LNCaP clone FGC (cell line): ENCODE measurements around the gene S100A1.
"Not testable (repeated sequence)": the region's sequence is repeated elsewhere in the genome, so short reads cannot be mapped to it uniquely, and the experiment has no call there.

Experiments used
- DNase-seq: peaks from one replicate; pipeline ENCODE4 v3.0.0-alpha.2; 2011; ENCODE audit warnings: low read depth
- H3K4me3 ChIP-seq: 2 replicates; pipeline ENCODE4 v1.5.1; 2011; ENCODE audit warnings: mild to moderate bottlenecking, low read depth, low read length, control low read depth
- TF ChIP-seq, protein P1 (sequence below): IDR thresholded peaks from 2 replicates; pipeline ENCODE4 v1.5.1; 2012; ENCODE audit warnings: mild to moderate bottlenecking; ENCODE audit not compliant: control insufficient read depth, insufficient read depth; ENCODE audit errors: extremely low read depth

The S100A1 gene

DNA sequence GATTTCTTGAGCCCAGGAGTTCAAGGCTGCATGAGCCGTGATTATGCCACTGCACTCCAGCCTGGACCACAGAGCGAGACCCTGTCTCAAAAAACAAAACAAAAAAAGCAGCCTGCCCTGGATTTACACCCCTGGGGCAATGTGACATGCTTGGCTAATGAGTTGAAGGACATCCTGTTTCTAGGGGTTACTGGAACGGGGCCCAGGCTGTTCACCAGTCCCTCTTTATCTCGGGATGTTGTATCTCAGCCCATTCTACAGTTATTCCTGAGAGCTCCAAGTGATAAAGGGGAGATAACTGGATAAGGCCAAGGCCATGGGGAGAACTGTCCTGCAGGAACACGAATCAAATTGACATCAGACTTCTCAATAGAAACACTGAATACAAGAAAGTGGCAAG, 40.9 kb upstream of the S100A1 start:
- TF ChIP-seq, protein P1, sequence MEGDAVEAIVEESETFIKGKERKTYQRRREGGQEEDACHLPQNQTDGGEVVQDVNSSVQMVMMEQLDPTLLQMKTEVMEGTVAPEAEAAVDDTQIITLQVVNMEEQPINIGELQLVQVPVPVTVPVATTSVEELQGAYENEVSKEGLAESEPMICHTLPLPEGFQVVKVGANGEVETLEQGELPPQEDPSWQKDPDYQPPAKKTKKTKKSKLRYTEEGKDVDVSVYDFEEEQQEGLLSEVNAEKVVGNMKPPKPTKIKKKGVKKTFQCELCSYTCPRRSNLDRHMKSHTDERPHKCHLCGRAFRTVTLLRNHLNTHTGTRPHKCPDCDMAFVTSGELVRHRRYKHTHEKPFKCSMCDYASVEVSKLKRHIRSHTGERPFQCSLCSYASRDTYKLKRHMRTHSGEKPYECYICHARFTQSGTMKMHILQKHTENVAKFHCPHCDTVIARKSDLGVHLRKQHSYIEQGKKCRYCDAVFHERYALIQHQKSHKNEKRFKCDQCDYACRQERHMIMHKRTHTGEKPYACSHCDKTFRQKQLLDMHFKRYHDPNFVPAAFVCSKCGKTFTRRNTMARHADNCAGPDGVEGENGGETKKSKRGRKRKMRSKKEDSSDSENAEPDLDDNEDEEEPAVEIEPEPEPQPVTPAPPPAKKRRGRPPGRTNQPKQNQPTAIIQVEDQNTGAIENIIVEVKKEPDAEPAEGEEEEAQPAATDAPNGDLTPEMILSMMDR: no peak
- no peak for DNase-seq
- no peak overlapping the region for H3K4me3 ChIP-seq

DNA sequence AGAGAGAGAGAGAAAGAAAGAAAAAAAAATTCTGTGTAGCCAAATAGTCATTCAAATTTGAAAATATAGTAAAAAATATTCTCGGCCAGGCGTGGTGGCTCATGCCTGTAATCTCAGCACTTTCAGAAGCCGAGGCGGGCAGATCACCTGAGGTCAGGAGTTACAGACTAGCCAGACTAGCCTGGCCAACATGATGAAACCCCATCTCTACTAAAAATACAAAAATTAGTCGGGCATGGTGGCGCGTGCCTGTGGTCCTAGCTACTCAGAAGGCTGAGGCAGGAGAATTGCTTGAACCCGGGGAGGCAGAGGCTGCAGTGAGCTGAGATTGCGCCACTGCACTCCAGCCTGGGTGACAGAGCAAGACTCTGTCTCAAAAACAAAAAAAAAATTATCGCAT, 40.2 kb upstream of the S100A1 start:
- DNase-seq, H3K4me3 ChIP-seq: not testable (repeated sequence)

DNA sequence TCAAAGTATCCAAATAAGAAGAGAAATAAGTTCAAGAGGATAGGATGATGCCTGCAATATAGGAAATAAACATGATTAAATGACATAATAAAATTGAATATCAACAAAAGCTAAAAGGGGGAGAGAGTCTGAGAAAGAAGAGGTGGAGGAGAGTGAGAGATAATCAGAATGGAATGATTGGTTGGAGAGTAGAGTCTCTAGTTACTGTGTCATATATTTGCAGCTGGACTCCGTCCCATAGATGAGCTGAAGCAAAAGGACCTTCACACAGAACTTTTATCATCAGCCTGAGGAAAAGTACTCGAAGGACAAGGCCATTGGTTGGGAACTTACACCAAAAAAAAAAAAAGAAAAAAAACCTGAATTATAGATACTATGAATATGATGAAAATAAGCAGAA, 39.8 kb upstream of the S100A1 start:
- DNase-seq: no peak
- TF ChIP-seq, protein P1: no peak
- no peak overlapping the region for H3K4me3 ChIP-seq

DNA sequence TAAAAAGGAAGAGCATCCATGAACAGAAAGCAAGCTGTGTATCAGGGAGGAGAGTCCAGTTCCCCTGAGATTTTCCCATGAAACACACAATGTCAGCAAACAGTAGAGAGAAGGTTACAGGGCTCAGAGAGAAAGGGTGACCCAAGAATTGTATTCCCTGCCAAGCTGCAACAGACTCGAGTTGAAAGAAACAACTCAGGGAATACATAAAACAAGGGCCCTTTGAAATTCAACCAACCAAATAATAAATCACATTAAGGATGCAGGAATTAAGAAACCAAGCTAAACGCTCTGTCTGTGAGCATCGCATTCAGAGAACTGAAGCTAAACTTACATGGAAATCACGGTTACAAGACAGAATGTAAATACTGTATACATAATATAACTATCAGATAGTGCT, 35.5 kb upstream of the S100A1 start:
- H3K4me3 ChIP-seq: no peak overlapping the region
- no peak for DNase-seq
- TF ChIP-seq, protein P1: no peak

DNA sequence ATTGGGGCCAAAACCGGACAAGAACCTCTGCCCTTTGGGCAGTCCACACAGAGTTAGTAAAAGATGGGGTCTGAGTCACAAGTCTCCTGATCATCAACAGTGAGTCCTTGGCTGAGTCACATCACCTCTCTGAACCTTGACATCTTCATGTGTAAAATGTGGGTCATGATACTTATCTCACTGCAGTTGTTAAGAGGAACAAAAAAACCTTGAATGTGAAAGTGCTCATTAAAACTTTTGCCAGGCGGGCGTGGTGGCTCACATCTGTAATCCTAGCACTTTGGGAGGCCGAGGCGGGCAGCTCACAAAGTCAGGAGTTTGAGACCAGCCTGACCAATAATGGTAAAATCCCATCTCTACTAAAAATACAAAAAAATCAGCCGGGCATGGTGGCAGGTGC, 31.0 kb upstream of the S100A1 start:
- DNase-seq: no peak
- H3K4me3 ChIP-seq: no peak overlapping the region
- TF ChIP-seq, protein P1: no peak

DNA sequence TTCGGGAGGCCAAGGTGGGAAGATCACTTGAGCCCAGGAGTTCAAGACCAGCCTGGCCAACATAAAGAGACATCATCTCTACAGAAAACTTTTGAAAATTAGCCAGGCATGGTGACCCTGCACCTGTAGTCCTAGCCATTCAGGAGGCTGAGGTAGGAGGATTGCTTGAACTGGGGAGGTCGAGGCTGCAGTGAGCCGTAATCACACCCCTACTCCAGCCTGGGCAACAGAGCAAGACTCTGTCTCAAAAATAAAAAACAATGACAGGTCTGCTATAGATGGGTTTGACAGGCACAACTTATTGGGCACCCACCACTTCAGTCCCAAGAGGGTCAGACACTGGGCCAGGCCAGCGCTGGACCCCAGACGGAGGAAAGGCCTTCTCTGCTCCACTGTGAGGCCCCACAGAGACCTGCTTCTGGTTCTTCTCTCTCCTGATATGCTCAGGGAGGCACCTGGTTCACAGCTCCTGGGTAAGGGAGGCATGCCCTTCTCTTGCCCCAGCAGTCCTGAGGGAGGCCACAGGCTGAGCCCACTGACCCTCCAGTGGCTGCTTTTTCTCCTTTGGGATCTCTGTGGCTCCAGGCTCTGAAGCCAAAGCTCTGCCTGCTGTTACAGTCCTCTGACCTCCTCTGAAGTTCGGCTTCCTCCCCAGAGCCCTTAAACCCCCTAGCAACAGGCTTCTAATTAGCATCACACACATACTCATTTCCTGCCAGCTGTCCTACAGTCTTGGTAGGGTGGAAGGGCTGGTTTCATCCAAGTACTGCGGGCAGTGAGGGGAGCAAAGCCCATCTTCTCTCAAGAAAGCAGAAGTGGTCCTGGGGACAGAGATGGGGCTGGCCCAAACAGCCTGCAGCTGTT, 29.7 kb upstream of the S100A1 start:
- no peak overlapping the region for H3K4me3 ChIP-seq
- TF ChIP-seq, protein P1: no peak
- no peak for DNase-seq

DNA sequence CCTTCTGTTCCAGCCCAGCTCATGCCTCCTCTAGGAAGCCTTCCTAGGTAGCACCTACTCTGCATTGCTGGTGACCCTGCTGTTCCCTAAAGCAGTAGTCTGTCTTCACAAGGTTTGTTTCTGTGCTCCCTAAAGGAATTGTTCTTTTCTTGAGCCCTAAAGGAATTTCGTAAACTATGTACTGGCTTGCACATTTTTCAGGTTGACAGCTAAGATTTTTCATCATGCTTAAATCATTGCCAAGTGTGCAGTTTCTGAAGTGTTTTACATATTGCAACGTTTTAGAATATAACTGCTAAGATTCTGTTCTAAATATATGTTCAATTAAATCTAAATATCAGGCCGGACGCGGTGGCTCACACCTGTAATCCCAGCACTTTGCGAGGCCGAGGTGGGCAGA, 28.4 kb upstream of the S100A1 start:
- no peak for DNase-seq
- TF ChIP-seq, protein P1: no peak
- no peak overlapping the region for H3K4me3 ChIP-seq
